Esophagus squamous epithelium (tissue), 4 donors: ENCODE results near the gene AGTRAP.

Experiments used
- CTCF ChIP-seq, 6 experiments: fragments of 450-650 bp in 4 of 6; fragments of 200-600 bp in 2 of 6; sonication (generic) in 2 of 6; IDR thresholded peaks; one replicate each; pipeline ENCODE4 v1.5.1; 2016 to 2019; ENCODE audit warnings: antibody characterized with exemption in 6 of 6, mild to moderate bottlenecking in 4 of 6, moderate library complexity in 4 of 6
- POLR2A ChIP-seq, 4 donors: fragments of 450-650 bp; IDR thresholded peaks; one replicate each; pipeline ENCODE4 v1.6.1; 2017; ENCODE audit warnings: antibody characterized with exemption in 4 of 4, mild to moderate bottlenecking in 4 of 4, moderate library complexity in 3 of 4

DNA sequence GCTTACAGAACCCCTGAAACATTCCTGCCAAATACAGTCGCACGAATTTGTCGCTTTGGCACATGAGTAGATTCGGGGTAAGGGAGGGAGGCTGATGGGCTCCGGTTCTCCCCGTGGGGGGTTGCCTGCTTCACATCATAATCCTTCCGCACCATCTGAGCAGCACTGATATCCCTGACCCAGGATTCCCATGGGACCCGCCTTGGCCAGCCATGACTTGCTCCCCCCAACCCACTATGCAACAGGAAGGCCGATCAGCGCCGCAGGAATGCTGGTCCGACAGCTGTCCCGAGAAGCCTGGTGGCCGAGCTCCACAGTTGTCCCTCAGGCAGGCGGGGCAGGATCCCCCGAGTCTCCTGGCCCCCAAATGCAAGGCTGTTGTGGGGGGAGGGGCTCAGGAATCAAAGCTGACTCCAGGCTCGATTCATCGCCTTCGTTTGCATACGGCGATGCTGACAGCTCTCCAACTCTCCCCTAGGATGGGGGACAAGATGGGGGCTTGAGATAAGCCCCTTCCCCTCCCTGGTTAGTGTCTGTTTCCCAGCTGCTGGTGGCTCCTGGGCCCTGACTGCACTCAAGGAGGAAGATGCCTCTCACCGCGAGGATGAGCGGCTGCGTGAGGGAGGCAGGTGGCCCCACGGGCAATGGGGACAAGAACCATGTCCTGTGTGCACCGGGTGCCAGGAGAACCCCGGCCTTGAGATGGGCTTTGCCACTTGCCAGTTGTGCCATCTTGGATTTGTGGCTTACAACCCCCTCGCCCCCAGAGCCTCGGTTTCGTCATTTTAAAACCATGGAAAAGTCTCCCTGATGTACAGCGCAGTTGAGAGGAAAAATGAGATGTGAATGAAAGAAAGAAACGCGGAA lies 35.1 kb upstream of the AGTRAP start:
- TF ChIP-seq CTCF (IDR thresholded peaks at IDR 0.05) (no peak), POLR2A (IDR thresholded peaks at IDR 0.05) (no peak)
